ENCODE results near the gene B4GALNT2.
A peak's percentile ranks its signal among the peaks of the same experiment; 100 is the strongest.
"Not testable (repeated sequence)": the region's sequence is repeated elsewhere in the genome, so short reads cannot be mapped to it uniquely, and the experiment has no call there.

Gene B4GALNT2

DNA sequence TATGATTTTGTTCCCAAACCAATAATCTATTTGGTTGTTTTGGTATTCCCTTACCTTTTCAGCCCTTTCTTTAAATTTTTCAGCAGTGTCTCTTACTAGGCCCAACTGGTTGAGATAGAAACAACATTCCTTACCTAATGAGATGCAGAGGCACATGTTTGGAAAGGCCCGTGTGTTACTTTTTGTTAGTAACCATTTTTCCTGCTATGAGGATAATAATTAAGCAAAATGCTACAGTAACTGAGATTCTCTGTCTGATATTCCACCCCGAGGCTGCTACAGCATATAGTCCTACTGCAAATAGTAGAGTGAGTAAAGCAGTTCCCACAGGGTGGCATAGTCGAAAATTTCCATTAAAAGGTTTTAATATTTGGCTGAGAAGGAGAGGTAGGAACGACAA is 10.0 kb upstream of the B4GALNT2 start:
- no peak for DNase-seq

DNA sequence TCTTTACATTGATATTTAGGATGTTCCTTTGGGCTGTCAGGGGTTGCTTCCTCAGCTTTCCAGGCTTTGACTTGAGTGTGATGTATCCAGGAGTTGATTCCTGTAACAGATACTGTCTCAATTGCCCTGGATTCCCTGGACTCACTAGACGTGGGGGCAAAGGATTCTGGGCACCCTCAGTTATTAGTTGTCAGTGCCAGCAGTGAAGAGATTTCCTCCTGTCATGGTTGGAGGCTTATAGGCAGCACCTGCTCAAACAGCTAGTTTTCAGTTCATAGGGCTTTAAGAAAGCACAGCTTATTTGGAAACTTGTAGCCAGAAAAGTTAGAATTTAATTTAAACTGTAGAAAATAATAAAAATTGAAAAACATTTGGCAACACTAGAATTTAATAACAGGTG is 9.5 kb upstream of the B4GALNT2 start:
- DNase-seq, result no peak

DNA sequence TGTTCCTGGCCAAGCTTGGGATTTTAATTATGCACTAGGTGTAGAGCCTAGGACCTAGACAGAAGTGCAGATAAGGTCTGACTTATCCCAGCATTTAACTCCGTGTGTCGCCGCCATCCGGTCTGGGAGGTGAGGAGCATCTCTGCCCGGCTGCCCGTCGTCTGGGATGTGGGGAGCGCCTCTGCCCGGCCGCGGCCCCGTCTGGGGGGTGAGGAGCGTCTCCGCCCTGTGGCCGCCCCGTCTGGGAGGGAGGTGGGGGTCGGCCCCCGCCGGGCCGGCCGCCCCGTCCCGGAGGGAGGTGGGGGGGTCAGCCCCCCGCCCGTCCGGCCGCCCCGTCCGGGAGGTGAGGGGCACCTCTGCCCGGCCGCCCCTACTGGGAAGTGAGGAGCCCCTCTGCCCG is 7.1 kb upstream of the B4GALNT2 start:
- no peak for DNase-seq

DNA sequence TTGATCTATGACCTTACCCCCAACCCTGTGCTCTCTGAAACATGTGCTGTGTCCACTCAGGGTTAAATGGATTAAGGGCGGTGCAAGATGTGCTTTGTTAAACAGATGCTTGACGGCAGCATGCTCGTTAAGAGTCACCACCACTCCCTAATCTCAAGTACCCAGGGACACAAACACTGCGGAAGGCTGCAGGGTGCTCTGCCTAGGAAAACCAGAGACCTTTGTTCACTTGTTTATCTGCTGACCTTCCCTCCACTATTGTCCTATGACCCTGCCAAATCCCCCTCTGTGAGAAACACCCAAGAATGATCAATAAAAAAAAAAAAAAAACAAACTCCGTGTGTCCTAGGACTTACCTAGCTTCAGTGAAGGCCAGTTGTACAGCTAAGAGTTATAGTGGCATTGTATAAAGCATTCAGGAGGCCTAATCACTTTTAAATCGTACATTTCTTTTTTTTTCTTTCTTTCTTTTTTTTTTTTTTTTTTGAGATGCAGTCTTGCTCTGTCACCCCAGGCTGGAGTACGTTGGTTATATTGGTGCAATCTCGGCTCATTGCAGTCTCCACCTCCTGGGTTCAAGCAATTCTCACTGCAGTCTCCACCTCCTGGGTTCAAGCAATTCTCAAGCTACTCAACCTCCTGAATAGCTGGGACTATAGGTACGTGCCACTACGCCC is 6.2 kb upstream of the B4GALNT2 start:
- not testable (repeated sequence) for DNase-seq

DNA sequence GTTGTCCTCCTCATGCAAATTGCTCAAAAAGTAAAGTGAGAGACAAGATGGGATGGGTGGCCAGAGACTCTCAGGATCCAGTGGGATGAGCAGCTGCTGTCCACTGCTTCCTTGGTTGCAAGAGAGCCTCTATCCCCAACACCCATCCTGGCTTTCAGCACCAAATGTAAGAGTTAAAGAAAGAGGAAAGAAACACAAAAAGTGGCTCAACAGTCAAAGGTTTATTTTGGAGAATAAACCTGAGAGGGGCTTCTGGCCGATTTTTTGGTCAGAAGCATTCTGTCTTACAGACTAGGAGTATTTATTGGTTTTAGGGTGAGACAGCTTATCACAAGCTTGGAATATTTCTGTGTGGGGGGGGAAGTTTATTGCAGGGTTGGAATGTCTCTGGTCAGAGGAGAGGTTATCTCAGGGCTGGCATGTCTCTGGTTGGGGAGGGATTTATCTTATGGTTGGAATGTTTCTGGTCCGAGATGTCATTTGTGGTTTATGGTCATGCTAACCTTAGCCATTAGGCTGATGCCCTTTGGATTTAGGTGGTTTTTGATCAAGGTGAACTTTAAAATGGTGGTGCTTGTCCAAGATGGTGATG is 3.1 kb upstream of the B4GALNT2 start:
- not testable (repeated sequence) for DNase-seq

DNA sequence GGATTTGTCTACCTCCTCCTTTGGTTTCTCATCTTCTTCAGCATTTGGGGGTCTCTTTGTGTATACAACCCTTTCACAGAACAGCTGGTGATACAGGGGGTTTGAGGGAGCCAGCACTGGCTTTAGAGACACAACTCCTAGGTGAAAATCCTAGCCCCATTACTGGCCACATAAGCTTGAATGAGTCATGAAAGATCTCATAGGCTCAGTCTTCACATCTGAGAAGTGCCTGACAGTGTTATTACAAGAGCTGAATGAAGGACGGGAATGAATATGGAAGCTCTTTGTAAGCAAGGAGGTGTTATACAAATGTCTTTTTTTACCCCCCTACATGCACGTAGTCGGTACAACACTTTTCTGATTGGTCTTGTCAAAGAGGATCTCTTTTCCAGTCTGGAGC is 1.7 kb upstream of the B4GALNT2 start:
- DNase-seq, result no peak

DNA sequence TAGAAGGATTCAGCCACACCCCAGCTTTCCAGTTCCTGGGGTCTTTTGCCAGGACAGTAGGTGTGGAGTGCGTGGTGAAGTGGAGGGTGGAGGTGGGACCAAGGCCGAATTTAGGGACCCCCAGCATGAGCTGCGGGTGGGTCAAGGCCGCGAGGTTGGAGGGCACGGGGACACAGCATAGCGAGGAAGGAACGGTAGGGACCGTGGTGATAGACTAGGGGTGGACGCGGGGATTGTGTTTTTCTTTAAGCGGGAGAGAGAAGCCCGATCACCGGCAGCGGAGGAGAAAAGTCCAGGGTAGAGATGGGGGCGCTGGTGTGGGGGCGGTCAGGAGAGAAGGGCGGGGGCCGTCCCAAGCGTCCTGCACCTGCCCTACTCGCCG is 261 bp upstream of the B4GALNT2 start:
- no peak for DNase-seq

DNA sequence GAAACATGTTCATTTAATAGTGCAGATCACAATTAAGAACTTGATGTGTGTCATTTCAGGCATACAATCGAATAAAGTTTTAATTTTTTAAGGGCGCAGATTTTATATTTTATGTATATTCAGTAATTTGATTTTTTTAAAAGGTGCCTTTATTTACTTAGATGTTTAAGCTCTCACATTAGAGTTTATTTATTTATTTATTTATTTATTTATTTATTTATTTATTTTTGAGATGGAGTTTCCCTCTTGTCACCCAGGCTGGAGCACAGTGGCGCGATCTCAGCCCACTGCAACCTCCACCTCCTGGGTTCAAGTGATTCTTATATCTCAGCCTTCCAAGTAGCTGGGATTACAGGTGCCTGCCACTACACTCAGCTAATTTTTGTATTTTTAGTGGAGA is 3.8 kb downstream of the B4GALNT2 start:
- no peak for DNase-seq

DNA sequence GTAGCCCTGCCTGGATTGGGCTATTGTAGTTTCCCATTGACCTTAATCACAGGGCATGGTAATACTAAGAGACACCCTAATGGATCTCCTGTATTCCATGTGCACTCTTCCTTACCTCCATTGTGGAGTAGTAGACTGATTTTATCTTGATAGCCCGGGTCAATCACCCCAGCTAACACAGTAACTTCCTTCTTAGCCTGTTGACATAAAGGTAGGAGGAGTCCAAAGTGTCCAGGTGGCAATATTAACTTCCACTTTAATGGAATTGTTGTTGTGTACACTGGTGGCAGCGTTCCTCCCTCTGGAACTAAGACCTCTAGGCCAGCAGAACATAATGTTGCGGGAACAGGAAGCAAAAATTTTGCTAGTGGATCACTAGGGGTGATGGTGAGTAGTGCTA is 13.1 kb downstream of the B4GALNT2 start:
- not testable (repeated sequence) for DNase-seq

DNA sequence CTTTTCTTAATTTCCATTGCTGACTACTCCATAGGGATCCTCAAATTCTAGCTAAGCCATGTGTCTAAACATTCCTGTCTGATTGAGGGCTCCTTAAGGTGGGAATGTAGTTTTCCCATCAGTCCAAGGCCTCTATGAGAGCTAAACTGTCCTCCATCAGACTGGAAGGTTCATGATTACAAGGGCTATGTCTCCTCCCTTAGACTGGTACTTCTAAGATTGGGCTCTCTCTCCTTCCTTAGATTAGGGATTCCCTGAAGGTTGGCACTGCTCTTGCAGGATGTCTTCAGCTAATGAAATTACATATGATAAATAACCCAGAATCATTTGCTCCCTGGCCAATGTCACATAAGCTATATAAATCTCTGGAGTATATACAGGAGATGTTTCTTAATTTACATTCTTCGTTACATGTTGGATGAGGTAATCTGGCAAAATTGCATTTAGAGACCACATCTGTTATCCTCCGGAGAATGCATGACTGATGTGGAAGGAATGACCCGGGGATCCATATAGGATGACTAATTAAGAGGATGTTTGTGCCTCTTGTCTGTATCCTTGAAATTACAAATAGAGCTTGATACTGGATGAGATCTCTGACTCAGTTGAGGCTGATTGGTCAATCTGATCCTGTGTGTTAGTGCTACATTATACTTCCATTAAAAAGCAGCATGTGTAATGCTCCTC is 14.2 kb downstream of the B4GALNT2 start:
- DNase-seq, result peak; percentile 30

DNA sequence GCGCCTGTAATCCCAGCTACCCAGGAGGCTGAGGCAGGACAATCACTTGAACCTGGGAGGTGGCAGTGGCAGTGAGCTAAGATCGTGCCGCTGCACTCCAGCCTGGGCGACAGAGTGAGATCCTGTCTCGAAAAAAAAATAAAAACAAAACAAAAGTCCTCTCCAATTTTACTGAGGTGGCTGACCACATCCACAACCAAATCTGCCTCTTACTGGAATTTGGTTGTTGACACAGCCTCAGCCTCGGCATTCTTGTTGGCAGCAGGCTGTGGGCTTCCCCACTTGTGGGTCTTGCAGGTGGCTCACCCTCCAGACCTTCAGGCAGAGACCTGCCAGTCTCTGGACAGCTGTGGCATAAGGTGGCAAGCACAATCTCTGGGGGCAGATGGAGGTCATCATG is 15.6 kb downstream of the B4GALNT2 start:
- no peak for DNase-seq

DNA sequence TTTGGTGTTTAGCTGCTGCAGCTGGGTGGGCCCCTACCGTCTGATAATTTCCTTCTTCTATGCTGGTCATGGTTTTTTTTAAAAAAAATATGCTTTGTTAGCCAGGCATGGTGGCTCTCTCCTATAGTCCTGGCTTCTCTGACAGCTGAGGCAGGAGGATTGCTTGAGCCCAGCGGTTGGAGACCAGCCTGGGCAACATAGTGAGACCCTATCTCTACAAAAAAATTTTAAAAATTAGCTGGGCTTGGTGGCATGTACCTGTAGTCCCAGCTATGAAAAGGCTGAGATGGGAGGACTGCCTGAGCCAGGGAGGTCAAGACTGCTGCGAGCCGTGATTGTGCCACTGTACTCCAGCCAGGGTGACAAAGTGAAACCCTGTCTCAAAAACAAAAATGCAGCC is 19.4 kb downstream of the B4GALNT2 start:
- DNase-seq, result no peak

DNA sequence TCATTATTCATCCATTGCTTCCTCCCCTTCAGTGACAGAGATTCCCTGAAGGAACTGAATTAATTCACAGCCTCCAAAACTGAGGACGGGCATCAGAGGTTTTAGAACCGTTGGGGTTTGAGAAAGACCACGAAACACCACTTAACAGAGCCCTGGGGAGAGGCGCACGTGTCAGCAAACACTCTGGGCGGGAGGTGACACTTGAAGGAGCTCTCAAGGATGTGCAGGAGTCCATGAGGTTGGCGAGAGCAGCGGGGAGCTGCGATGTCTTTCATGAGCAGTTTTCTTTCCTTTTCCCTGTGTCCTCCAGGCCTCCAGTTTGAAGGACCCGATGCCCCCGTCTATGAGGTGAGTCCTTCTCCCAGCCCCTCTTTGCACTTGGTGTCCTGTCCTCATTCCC is 23.7 kb downstream of the B4GALNT2 start:
- no peak for DNase-seq

DNA sequence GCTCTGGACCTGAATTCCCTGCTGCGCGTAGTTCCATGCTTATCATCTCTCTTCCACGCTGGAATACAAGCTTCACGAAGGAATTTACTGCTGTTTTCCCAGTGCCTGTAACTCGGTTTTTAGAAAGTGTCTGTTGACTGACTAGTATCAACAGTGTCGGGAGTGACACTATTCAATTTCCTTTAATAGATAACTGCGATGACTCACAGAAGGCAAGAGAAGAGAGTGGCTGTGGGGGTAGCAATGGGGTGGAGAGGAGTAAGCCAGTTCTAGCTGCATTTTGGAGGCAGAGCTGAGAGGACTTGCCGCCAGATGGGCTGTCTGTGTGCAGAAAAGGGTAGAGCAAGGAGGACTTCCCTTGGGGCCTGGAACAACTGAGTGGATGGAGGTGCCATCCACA is 25.2 kb downstream of the B4GALNT2 start:
- DNase-seq, result no peak

DNA sequence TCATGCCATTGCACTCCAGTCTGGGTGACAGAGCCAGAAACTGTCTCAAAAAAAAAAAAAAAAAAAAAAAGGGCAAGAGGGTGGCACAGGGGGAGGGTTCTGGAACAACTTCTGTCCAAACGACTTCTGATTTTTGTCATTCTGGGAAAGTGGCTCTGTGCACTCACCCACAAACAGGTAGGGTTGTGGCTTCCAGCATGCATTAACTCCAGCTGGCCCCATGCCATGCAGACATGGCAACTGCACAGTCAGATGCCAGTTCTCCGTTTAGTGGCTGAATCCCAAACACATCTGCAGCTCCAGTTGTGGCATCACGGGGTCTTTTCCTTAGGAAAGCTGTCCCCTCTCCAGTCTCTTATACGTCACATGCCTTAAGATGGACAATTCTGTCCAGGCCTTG is 30.3 kb downstream of the B4GALNT2 start:
- DNase-seq, result no peak

DNA sequence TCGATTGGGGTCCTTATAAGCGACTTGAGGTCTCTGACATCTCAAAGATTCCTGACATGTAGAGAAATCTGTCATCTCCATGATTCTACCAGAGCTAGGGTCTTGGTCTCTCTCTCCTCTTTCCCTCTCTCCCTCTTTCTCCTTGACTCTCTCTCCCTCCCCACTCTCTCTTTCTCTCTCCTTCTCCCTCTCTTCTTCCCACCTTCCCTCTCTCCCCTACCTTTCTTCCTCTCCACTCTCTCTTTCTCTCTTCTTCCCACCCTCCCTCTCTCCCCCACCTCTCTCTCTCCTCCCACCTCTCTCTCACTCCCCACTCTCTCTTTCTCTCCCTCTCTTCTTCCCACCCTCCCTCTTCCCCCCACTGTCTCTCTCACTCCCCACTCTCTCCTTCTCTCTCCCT is 32.6 kb downstream of the B4GALNT2 start:
- no peak for DNase-seq

DNA sequence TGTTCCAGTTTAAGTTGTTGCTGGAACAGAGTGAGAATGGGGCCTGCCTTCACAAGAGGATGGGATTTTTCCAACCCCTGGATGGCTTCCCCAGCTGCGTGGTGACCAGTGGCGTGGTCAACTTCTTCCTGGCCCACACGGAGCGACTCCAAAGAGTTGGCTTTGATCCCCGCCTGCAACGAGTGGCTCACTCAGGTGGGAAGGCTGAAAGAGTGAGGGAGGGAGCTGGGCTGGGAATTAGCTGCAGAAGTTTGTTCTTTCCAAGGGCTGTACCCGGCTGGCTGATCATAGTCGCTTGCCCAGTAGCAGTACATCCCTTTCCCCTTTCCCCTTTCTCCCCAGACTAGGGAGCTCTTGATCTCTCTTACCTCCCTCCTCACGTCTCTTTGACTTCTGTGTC is 36.1 kb downstream of the B4GALNT2 start:
- DNase-seq, result no peak

DNA sequence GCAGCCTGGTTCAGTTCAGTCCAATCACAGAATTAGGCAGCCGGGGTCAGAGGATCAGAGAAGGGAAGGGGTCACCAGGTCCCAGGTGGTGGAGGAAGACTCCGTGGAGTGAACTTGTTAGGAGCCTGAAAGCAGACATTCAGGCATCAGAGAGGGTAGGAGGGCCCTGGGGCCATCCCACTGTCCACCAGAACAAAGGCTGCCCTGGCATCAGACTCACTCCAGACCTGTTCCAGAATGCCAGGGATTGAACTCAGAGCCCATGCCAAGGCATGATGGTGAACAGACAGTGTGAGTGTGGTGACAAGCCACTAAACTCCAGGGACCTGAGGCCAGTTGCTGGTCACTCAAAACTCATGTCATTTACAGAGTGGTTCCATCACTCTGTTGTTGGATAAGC is 37.6 kb downstream of the B4GALNT2 start:
- no peak for DNase-seq

DNA sequence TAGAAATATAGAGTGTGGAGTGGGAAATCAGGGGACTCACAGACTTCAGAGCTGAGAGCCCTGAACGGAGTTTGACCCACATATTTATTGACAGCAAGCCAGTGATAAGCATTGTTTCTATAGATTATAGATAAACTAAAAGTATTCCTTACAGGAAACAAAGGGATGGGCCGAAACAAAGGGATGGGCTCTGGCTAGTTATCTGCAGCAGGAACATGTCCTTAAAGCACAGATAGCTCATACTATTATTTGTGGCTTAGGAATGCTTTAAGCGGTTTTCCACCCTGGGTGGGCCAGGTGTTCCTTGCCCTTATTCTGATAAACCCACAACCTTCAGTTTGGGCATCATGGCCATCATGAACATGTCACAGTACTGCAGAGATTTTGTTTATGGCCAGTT is 38.1 kb downstream of the B4GALNT2 start:
- not testable (repeated sequence) for DNase-seq

DNA sequence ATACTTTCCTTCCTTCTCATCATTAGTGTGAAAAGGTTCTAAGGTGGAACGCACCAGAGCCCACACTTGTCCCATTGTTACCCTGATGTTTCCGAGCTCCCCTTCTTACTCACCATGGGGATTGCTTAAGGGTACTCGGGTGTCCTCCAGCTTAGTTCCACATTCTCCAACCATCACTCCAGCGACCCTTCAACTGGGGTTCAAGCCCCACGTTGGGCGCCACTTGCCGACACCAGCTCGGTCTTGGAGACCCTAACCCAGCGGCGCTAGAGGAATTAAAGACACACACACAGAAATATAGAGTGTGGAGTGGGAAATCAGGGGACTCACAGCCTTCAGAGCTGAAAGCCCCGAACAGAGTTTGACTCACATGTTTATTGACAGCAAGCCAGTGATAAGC is 43.4 kb downstream of the B4GALNT2 start:
- not testable (repeated sequence) for DNase-seq

DNA sequence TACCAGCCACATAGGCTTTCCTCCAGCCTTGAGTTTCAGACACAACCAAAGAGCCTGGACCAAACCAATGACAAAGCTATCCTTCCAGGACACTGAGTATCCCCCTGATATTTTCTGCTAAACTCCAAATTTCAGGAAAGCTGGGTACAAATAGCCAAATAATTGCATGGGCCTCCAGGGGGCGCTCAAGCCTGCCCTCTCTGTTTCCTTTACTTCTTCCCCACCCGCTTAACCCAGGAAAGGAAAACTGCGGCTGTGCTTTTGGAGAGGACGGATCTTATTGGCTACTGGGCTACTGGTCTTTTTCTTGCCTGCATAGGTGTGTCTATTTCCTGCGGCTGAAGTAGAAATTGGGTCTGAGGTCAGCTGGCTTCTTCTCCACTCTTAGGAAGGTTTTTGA is 47.7 kb downstream of the B4GALNT2 start:
- DNase-seq, result no peak

DNA sequence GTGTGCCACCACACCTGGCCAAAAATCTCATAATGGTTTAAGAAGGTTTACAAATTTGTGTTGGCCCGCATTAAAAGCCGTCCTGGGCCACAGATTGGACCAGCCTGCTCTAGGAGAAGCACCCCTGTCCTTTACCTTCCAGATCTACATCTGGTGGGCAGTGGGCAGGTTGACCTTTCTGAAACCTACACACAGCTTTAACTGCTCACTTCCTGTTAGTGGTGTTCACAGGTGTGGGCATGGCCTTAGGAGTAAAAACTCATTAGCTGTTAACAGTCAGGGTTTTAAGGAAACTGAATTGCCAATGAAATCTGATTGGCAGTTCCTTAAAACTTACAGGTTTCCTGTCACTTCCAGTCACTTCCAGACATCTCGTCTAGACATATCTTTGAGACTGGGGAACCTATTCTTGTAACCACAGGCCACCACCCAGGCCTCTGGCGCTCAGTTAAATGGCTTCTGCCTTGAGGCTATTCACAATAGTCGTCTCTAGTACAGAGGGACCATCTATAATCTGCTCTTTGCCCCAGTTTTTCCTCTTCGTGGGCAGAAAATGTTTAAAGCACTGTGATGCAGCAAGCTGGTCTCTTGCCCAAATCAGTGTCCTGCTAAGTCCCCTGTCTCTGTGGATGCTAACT is 48.5 kb downstream of the B4GALNT2 start:
- no peak for DNase-seq

DNA sequence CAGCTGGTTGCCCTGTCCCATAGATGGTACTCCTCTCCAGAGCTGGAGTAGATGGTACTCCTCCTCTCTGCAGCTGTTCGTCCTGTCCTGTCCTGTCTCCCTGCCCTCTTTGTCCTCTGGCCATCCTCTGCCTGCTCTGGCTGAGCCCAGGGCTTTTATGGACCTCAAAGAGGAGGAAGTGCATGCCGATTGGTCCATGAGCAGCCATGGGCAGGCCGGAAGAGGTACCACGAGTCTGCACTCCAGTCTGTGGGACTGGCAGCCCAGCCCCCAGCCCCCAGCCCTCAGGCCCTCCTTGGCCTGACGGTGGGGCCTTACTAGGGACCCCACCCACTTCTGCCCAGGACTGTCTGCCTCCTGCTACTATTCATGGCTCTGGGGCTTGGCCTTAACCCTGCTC is 50.8 kb downstream of the B4GALNT2 start:
- DNase-seq, result no peak

DNA sequence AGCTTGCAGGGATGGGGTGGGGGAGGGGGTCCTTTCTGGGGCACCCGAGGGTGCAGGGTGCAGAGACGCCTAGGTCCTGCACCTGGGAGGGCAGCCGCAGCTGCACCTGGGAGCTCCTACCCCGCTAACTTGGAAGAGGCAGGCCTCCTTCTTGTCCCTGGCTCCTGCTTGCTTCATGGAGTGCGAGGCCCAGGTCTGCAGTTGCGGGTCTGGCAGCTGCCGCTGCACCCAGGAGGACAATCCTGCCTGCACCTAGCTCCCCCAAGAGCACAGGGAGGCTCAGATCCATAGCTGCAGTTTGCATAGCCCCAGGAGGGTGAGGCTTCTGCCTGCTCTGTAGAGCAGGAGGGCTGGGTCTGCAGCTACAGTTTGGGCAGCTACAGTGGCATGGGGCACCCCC is 51.2 kb downstream of the B4GALNT2 start:
- no peak for DNase-seq

Data from 8988T (cell line).